ENCODE data around the gene TLCD3B.

TLCD3B gene

DNA sequence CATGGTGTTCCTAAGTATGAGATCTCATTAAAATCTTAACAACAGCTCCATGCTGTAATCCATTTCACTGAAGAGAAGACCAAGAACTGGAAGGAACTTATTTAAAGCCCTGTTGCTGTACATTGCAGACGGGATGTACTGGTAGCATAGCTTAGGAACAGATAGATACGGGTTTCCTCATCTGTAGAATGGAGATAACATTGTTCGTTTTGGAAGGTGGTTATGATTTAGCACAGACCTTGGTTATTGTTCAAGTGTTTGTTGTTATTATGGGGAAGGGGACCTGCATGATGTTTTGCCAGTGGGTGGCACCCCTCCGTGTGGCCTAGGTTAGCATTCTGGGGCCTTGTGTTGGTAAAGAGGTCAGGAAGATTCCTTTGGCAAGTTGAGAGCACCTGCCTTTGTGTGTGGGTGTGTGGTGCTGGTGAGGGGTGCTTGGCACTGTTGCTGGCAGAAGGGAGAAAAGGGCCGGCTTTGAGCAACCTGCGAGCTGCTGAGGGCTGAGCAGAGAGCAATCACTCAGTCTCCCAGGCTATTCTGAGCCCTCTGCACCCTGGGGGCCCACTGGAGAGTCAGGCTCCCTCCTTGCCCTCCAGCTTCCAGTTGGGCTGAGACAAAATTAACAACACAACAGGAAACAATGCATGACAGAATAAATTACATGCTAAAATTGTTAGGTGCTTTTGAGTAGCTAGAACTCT is 55.1 kb downstream of the TLCD3B start:
- DNase-seq (ENCODE audit: extremely low read depth, low read depth), result no peak
- no peak for TF ChIP-seq CTCF (IDR thresholded peaks at IDR 0.05; ENCODE audit: low read depth, low read length, missing control alignments)
- peak overlapping the region; percentile 95 for H3K4me3 ChIP-seq (replicated peaks; ENCODE audit: low read depth, low read length)

DNA sequence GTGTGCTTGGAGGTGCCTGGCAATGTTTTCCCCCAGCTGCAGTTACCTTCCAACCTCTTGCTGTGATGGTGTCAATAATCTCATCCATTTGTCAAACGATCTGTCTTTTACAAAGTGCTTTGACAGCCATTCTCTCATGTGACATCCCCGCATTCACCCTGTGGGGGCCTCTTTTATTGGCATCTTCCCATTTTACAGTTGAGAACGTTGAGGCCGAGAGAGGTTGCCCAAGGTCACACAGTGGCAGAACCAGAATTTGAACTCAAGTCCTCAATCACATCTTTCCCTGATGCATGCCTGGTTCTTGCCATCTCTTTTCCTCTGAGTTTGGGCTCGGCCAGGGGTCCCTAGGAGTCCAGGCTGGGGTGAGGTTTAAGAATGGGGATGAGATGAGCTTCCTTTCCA is 55.9 kb downstream of the TLCD3B start:
- TF ChIP-seq CTCF (IDR thresholded peaks at IDR 0.05; ENCODE audit: low read depth, low read length, missing control alignments), result no peak
- no peak for DNase-seq (ENCODE audit: extremely low read depth, low read depth)
- H3K4me3 ChIP-seq (replicated peaks; ENCODE audit: low read depth, low read length), result peak overlapping the region; percentile 95

All from HFF-Myc (cell line).